Transverse colon (tissue), 4 donors: Measurements from ENCODE around the gene ZBTB7C. TPM values are rescaled to one million over a fixed set of nuclear protein-coding genes. Genes with fewer than 3 reads are reported as not detected.

ENCODE experiments used
- DNase-seq: peaks from one replicate; pipeline ENCODE4 v3.0.0-alpha.2; 2019
- H3K27ac ChIP-seq, 4 donors: fragments of 200-600 bp; sonication (generic); 2 replicates each; pipeline ENCODE4 v1.5.1; 2016 to 2018; ENCODE audit warnings: inconsistent platforms in 4 of 4
- H3K27me3 ChIP-seq: fragments of 200-600 bp; sonication (generic); 2 replicates; pipeline ENCODE4 v1.5.1; 2017; ENCODE audit warnings: inconsistent platforms
- H3K36me3 ChIP-seq, 4 donors: fragments of 200-600 bp; sonication (generic); 2 replicates each; pipeline ENCODE4 v1.5.1; 2017 to 2019; ENCODE audit warnings: inconsistent platforms in 4 of 4
- H3K4me1 ChIP-seq, 4 donors: fragments of 200-600 bp; sonication (generic); 2 replicates each; pipeline ENCODE4 v1.5.1; 2017 to 2020; ENCODE audit warnings: inconsistent platforms in 4 of 4
- H3K4me3 ChIP-seq, 4 donors: fragments of 200-600 bp; sonication (generic); 1 replicate in 1 of 4; 2 replicates in 3 of 4; pipeline versions ENCODE4 v1.5.1 to v1.6.1; 2017 to 2019; ENCODE audit warnings: inconsistent platforms in 4 of 4
- H3K9me3 ChIP-seq, 2 donors: fragments of 200-600 bp; sonication (generic); 2 replicates each; pipeline ENCODE4 v1.5.1; 2017 to 2019; ENCODE audit warnings: inconsistent platforms in 2 of 2
- EP300 ChIP-seq: sonication (generic); formaldehyde crosslinking; IDR thresholded peaks from one replicate; pipeline ENCODE4 v1.6.1; 2017; ENCODE audit warnings: antibody characterized with exemption, low read depth
- POLR2A ChIP-seq: fragments of 450-650 bp; IDR thresholded peaks from one replicate; pipeline ENCODE4 v1.6.1; 2016; ENCODE audit warnings: antibody characterized with exemption, mild to moderate bottlenecking, moderate library complexity
- POLR2AphosphoS5 ChIP-seq, 3 donors: sonication (generic); formaldehyde crosslinking; IDR thresholded peaks; one replicate each; pipeline ENCODE4 v1.6.1; 2016; ENCODE audit warnings: antibody characterized with exemption in 3 of 3
- WGBS, 2 donors: methylation state at CpG; one replicate each; pipeline ENCODE4 v1.1.5; 2018; ENCODE audit warnings: low coverage in 1 of 2; 5-methylcytosine and 5-hydroxymethylcytosine counted together
- in situ Hi-C, 4 donors: fragments of 200-750 bp; cut with MboI; loops; one replicate each; pipeline versions ENCODE4 v1.15.0 to v1.15.1; 2017; ENCODE audit warnings: low sequenced_read_pairs in 3 of 4, low pct_ligation_motif_present in 1 of 4, low pct_unique_long_range_greater_than_20kb in 1 of 4
- intact Hi-C: fragments of 100-400 bp; cut with DNase I; formaldehyde crosslinking; loops from one replicate; pipeline ENCODE4 v1.15.1; 2023; ENCODE audit warnings: low total_unique reads
- total RNA-seq, 4 donors: library from RNA; depleted of rRNA; stranded (reverse); fragments of >200 nt; gene quantifications; one replicate each; pipeline ENCODE4 v1.1.0, GENCODE V29; 2016
- TF ChIP-seq, protein P1 (sequence below), 5 experiments: fragments of 200-600 bp in 3 of 5; fragments of 450-650 bp in 2 of 5; sonication (generic) in 3 of 5; IDR thresholded peaks; 1 replicate in 2 of 5; 2 replicates in 3 of 5; pipeline ENCODE4 v1.5.1; 2016 to 2017; ENCODE audit warnings: antibody characterized with exemption in 5 of 5, inconsistent platforms in 3 of 5, mild to moderate bottlenecking in 2 of 5, moderate library complexity in 1 of 5

Gene ZBTB7C
- total RNA-seq, 4 donors from 2014 or later, result 38.4 to 81.2 (median 47.5) TPM

DNA sequence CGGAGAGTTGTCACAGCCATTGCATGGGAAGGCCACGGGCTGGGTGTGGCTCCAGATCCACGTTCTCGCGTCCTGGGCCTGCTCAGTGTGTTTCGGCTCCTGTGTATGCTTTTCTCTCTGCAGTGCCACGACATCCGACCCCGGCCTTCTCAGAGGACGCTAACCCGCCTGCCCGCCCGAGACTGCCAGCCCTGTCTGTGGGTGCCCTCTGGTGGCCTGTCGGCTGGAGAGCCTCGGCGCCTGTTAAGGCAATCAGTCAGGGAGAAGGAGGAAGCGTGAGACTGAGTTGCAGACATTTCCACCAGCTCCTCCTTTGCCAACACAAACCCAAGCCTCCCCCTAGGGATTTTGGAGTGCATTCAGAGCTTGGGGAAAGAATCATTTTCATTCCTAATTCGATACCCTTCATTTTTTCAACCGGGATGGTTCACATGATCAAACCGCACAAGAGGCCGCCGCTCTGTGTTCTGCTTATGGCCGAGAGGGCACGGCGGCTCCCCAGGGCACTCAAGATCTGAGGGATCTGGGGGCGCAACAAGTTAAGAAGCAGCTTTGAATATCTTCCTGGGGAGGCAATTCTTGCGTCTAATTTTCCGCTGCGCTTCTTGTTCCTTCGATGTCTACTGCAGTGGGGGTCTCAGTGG is 37.5 kb upstream of the ZBTB7C start:
- DNase-seq, result peak; percentile 84
- no peak overlapping the region for H3K4me3 ChIP-seq
- TF ChIP-seq, protein P1, sequence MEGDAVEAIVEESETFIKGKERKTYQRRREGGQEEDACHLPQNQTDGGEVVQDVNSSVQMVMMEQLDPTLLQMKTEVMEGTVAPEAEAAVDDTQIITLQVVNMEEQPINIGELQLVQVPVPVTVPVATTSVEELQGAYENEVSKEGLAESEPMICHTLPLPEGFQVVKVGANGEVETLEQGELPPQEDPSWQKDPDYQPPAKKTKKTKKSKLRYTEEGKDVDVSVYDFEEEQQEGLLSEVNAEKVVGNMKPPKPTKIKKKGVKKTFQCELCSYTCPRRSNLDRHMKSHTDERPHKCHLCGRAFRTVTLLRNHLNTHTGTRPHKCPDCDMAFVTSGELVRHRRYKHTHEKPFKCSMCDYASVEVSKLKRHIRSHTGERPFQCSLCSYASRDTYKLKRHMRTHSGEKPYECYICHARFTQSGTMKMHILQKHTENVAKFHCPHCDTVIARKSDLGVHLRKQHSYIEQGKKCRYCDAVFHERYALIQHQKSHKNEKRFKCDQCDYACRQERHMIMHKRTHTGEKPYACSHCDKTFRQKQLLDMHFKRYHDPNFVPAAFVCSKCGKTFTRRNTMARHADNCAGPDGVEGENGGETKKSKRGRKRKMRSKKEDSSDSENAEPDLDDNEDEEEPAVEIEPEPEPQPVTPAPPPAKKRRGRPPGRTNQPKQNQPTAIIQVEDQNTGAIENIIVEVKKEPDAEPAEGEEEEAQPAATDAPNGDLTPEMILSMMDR (IDR thresholded peaks at IDR 0.05), result peak; percentile 69 to 84 (median 81)
- TF ChIP-seq POLR2AphosphoS5 (IDR thresholded peaks at IDR 0.05), result no peak
- in situ Hi-C loops, result loop anchor here (5.0 to 25.0 kb wide), 5 partner anchors 412 to 672 kb away; no protein-coding TSS in a partner anchor
- H3K4me1 ChIP-seq, result peaks cover 0 to 4% (median 3%) of the 10 kb centered on the region in 4 donors
- 34 to 87% methylated on average over 3 to 30 of the region's 30 CpGs for WGBS, 2 donors
- intact Hi-C loops, result loop anchor here (5.0 kb wide), 1 partner anchor 414 kb away; no protein-coding TSS in a partner anchor
- H3K27ac ChIP-seq, result no peak overlapping the region
- peaks cover 15% of the 10 kb centered on the region for H3K27me3 ChIP-seq
- no peaks in the 10 kb centered on the region for H3K36me3 ChIP-seq
- no peaks in the 10 kb centered on the region for H3K9me3 ChIP-seq

DNA sequence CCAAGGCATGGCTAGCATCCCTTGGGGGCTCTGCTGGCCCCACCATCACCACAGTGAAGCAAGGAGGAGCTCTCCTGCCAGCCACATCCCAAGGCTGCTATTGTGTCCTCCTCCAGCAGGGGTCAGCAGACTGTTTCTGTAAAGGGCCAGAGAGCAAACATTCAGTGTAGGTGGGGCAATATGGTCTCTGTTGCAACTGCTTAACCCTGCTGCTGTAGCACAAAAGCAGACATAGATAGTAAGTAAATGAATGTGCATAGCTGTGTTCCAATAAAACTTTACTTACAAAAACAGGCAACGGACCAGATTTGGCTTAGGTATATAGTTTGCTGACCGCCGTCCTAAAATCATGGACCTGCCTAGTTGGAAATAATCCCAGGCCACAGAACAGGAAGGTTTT is 36.4 kb upstream of the ZBTB7C start:
- TF ChIP-seq, protein P1 (IDR thresholded peaks at IDR 0.05), result peak; percentile 73 to 87 (median 81)
- TF ChIP-seq POLR2AphosphoS5 (IDR thresholded peaks at IDR 0.05), result no peak
- in situ Hi-C loops, result loop anchor here (5.0 to 25.0 kb wide), 5 partner anchors 411 to 671 kb away; no protein-coding TSS in a partner anchor
- H3K4me1 ChIP-seq, result peaks cover 0 to 7% (median 3%) of the 10 kb centered on the region in 4 donors
- WGBS, 2 donors, result 66 to 81% methylated on average over 3 of the region's 3 CpGs
- no peaks in the 10 kb centered on the region for H3K36me3 ChIP-seq
- no peak overlapping the region for H3K27ac ChIP-seq
- intact Hi-C loops, result loop anchor here (5.0 kb wide), 1 partner anchor 413 kb away; no protein-coding TSS in a partner anchor
- peaks cover 20% of the 10 kb centered on the region for H3K27me3 ChIP-seq
- no peaks in the 10 kb centered on the region for H3K9me3 ChIP-seq
- DNase-seq, result peak; percentile 83
- no peak overlapping the region for H3K4me3 ChIP-seq

DNA sequence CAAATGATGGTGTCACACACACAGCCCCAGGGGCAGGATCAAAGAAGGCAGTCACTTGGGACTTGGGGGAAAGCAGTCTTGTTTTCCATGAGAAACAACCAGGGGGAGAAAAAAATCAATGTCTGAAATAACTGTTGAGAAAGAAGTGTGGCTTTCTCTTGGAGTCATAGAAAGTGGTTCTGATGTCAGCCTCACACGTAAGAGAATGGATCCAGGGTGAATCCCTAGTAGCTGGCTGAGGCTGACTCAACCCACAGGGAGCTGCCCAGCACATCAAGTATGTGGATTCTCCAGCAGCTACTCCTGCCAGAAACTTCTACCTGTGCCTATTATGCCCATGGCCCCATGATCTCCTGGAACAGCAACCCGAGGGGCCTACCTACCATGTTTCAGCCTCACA is 33.6 kb upstream of the ZBTB7C start:
- 87% methylated on average over 2 of the region's 2 CpGs; no CpG with 5 or more reads in 1 of the 2 donors for WGBS, 2 donors
- intact Hi-C loops, result no loop called here
- no peaks in the 10 kb centered on the region for H3K36me3 ChIP-seq
- in situ Hi-C loops, result loop anchor here (10.0 to 25.0 kb wide), 4 partner anchors 408 to 668 kb away; no protein-coding TSS in a partner anchor
- no peak overlapping the region for H3K4me3 ChIP-seq
- no peak overlapping the region for H3K27ac ChIP-seq
- H3K4me1 ChIP-seq, result peaks cover 0 to 7% (median 3%) of the 10 kb centered on the region in 4 donors
- peaks cover 41% of the 10 kb centered on the region for H3K27me3 ChIP-seq
- DNase-seq, result no peak
- TF ChIP-seq POLR2AphosphoS5 (IDR thresholded peaks at IDR 0.05) (no peak), EP300 (no peak), POLR2A (no peak)
- TF ChIP-seq, protein P1 (IDR thresholded peaks at IDR 0.05), result no peak
- no peaks in the 10 kb centered on the region for H3K9me3 ChIP-seq

- no peaks in the 10 kb centered on the region for H3K9me3 ChIP-seq
- no peak overlapping the region for H3K4me3 ChIP-seq
- no peak for DNase-seq
- in situ Hi-C loops, result loop anchor here (10.0 to 25.0 kb wide), 4 partner anchors 407 to 667 kb away; no protein-coding TSS in a partner anchor
- TF ChIP-seq, protein P1 (IDR thresholded peaks at IDR 0.05), result no peak
- no peak for TF ChIP-seq POLR2A
- TF ChIP-seq POLR2AphosphoS5 (IDR thresholded peaks at IDR 0.05), result no peak
- H3K27ac ChIP-seq, result no peak overlapping the region
- peaks cover 0 to 7% (median 3%) of the 10 kb centered on the region in 4 donors for H3K4me1 ChIP-seq
- intact Hi-C loops, result no loop called here
- peaks cover 47% of the 10 kb centered on the region for H3K27me3 ChIP-seq
- 45 to 48% methylated on average over 4 to 11 of the region's 16 CpGs for WGBS, 2 donors
- no peaks in the 10 kb centered on the region for H3K36me3 ChIP-seq
Measured at GRCh38 chr18:48441405-48441881, 32.3 kb upstream of the ZBTB7C start.
